ENCODE measurements around the gene MLEC. TPM values are rescaled to one million over a fixed set of nuclear protein-coding genes. Genes with fewer than 3 reads are reported as not detected.

Gene MLEC
- total and polyA plus RNA-seq, 2 of the 13 experiments (the other 11 are each of a cell fraction or from before 2014, with no cell fraction given), result 49.8 to 156 TPM

GRCh38 chr12:120725659-120726509, 38.9 kb downstream of the MLEC start, which contains the start of gene ACADS (continued):
- TF ChIP-seq ZC3H4 (CRISPR knock-in tag; IDR thresholded peaks at IDR 0.05; ENCODE audit: borderline replicate concordance) (no peak), SIN3B (IDR thresholded peaks at IDR 0.05; ENCODE audit: low read length) (no peak), ZNF160 (CRISPR knock-in tag; IDR thresholded peaks at IDR 0.05) (no peak), UBTF (CRISPR knock-in tag; IDR thresholded peaks at IDR 0.05) (peak; percentile 74; the same call in 1 of the 2 replicates), MYC (CRISPR knock-in tag; IDR thresholded peaks at IDR 0.05; ENCODE audit: borderline replicate concordance) (peak; percentile 62; the same call in 1 of the 2 replicates), YEATS2 (CRISPR knock-in tag; IDR thresholded peaks at IDR 0.05; ENCODE audit: borderline replicate concordance) (no peak), CBX1 (IDR thresholded peaks at IDR 0.05; ENCODE audit: low read depth) (no peak), DMAP1 (CRISPR knock-in tag; IDR thresholded peaks at IDR 0.05) (0 out of 2 replicates have a peak, but pooled peaks have one; percentile 41), ZNF326 (CRISPR knock-in tag; IDR thresholded peaks at IDR 0.05; ENCODE audit: borderline replicate concordance) (no peak), CENPBD1 (CRISPR knock-in tag; IDR thresholded peaks at IDR 0.05; ENCODE audit: borderline replicate concordance, low read depth) (no peak), ELF1 (CRISPR knock-in tag; IDR thresholded peaks at IDR 0.05) (no peak), ZNF136 (CRISPR knock-in tag; IDR thresholded peaks at IDR 0.05; ENCODE audit: low read depth) (no peak), NFE2L2 (IDR thresholded peaks at IDR 0.05; ENCODE audit: low read length) (no peak), MED8 (CRISPR knock-in tag; IDR thresholded peaks at IDR 0.05; ENCODE audit: insufficient replicate concordance) (no peak), HINFP (CRISPR knock-in tag; IDR thresholded peaks at IDR 0.05; ENCODE audit: low read depth) (no peak), PCBP2 (optimal IDR thresholded peaks at IDR 0.05; ENCODE audit: low read depth, low read length, poor library complexity, severe bottlenecking) (no peak), SMAD1 (CRISPR knock-in tag; IDR thresholded peaks at IDR 0.05; ENCODE audit: borderline replicate concordance, low read depth) (no peak), ARID4A (CRISPR knock-in tag; IDR thresholded peaks at IDR 0.05; ENCODE audit: borderline replicate concordance) (peak; percentile 84), RBFOX2 (IDR thresholded peaks at IDR 0.05; ENCODE audit: low read depth, low read length) (peak; percentile 93), SP5 (CRISPR knock-in tag; IDR thresholded peaks at IDR 0.05; ENCODE audit: borderline replicate concordance, low read depth) (peak; percentile 75), KLF13 (CRISPR knock-in tag; IDR thresholded peaks at IDR 0.05) (no peak), PHF5A (CRISPR knock-in tag; IDR thresholded peaks at IDR 0.05; ENCODE audit: low read depth, unreplicated experiment) (no peak)
